ENCODE results near the gene CRMP1. TPM values are rescaled to one million over a fixed set of nuclear protein-coding genes. Genes with fewer than 3 reads are reported as not detected.
A peak's percentile ranks its signal among the peaks of the same experiment; 100 is the strongest.

CRMP1 gene
- total and polyA plus RNA-seq, 8 donors: 1.2 to 21.4 (median 2.1) TPM; not detected in 1

DNA sequence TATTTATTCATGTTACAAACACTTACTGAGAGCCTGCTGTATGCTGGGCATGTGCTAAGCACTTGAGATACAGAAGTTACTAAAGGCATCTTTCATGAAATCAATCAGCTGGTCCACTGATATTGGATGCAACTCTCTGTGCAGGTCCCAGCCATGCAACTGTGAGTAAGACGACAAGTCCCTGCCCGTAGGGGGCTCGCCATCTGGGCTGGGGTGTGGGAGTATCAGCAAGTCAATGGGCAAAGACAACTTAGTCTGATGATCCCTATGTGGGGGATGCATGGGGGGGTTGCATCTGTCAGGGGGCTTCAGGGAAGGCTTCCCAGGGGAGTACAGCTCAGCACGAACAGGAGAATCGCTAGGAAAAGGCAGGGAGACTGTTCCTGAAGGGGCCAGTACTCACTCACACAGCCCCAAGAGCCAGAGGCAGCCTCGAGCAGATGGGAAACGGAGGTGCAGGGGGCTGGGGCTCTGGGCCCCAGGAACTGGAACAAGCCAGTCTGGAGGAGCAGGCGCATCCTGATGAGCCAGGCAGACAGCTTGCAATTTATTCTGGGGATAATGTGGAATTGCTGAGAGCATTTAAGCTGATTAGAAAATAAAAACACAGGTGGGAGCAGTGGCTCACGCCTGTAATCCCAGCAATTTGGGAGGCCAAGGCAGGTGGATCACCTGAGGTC is 40.2 kb downstream of the CRMP1 start:
- Histone ChIP-seq H3K4me1 (no peaks in the 10 kb centered on the region), H3K27ac (no peak overlapping the region), H3K27me3 (peaks cover 0 to 25% (median 3%) of the 10 kb centered on the region in 3 donors), H3K9me3 (no peaks in the 10 kb centered on the region), H3K4me3 (no peak overlapping the region), H3K36me3 (no peaks in the 10 kb centered on the region)
- TF ChIP-seq POLR2A (IDR thresholded peaks at IDR 0.05) (no peak), CTCF (IDR thresholded peaks at IDR 0.05) (no peak), POLR2AphosphoS5 (IDR thresholded peaks at IDR 0.05) (no peak), EP300 (IDR thresholded peaks at IDR 0.05) (no peak)
- no peak for DNase-seq
- WGBS, 5 donors: 80 to 86% (median 83%) methylated on average over 9 of the region's 9 CpGs
- intact Hi-C loops (cut with DNase I; ENCODE audit: low total_unique reads): no loop called here

- no peak overlapping the region for H3K4me3 ChIP-seq
- no peaks in the 10 kb centered on the region for H3K36me3 ChIP-seq
- no peak overlapping the region for H3K27ac ChIP-seq
- H3K4me1 ChIP-seq: no peaks in the 10 kb centered on the region
- DNase-seq: no peak
- intact Hi-C loops (cut with DNase I; ENCODE audit: low total_unique reads): no loop called here
- WGBS, 5 donors: 73 to 80% (median 74%) methylated on average over 4 of the region's 4 CpGs
- TF ChIP-seq EP300 (IDR thresholded peaks at IDR 0.05): no peak
- no peak for TF ChIP-seq CTCF (IDR thresholded peaks at IDR 0.05)
- no peak for TF ChIP-seq POLR2A (IDR thresholded peaks at IDR 0.05)
- no peak for TF ChIP-seq POLR2AphosphoS5 (IDR thresholded peaks at IDR 0.05)
- peaks cover 0 to 25% (median 3%) of the 10 kb centered on the region in 3 donors for H3K27me3 ChIP-seq
- H3K9me3 ChIP-seq: no peaks in the 10 kb centered on the region
These were observed 41.1 kb downstream of the CRMP1 start for GRCh38 chr4:5851637-5852301.

GRCh38 chr4:5845035-5845905 is 47.6 kb downstream of the CRMP1 start:
- H3K4me3 ChIP-seq: no peak overlapping the region
- TF ChIP-seq EP300 (IDR thresholded peaks at IDR 0.05) (no peak), CTCF (IDR thresholded peaks at IDR 0.05) (no peak), POLR2AphosphoS5 (IDR thresholded peaks at IDR 0.05) (no peak), POLR2A (IDR thresholded peaks at IDR 0.05) (no peak)
- H3K27me3 ChIP-seq: peaks cover 0 to 6% (median 0%) of the 10 kb centered on the region in 3 donors
- no peaks in the 10 kb centered on the region for H3K36me3 ChIP-seq
- peaks cover 0 to 25% (median 16%) of the 10 kb centered on the region in 4 donors for H3K4me1 ChIP-seq
- peak overlapping the region in 2 of 5 donors; percentile 9 to 62 for H3K27ac ChIP-seq
- peak in 1 of 2 donors; percentile 53 for DNase-seq
- intact Hi-C loops (cut with DNase I; ENCODE audit: low total_unique reads): no loop called here
- H3K9me3 ChIP-seq: no peaks in the 10 kb centered on the region
- 56 to 72% (median 65%) methylated on average over 13 of the region's 13 CpGs for WGBS, 5 donors

Data from stomach (tissue), 9 donors.